ENCODE measurements around the gene CTSC. TPM values are rescaled to one million over a fixed set of nuclear protein-coding genes. Genes with fewer than 3 reads are reported as not detected.

Gene CTSC
- polyA plus RNA-seq, 1 donor from 2014 or later, result 5.2 TPM

- no peaks in the 10 kb centered on the region for H3K36me3 ChIP-seq (ENCODE audit: insufficient read depth, low read length)
- no peak overlapping the region for H3K27ac ChIP-seq (ENCODE audit: low read length)
- TF ChIP-seq MXI1 (conservative IDR thresholded peaks at IDR 0.05; ENCODE audit: poor library complexity, severe bottlenecking), result no peak
- TF ChIP-seq EZH2 (IDR thresholded peaks at IDR 0.05; ENCODE audit: borderline replicate concordance, insufficient read depth, low read length, poor library complexity, severe bottlenecking), result no peak
- TF ChIP-seq SMC3 (conservative IDR thresholded peaks at IDR 0.05; ENCODE audit: poor library complexity), result no peak
- no peak for TF ChIP-seq RAD21 (conservative IDR thresholded peaks at IDR 0.05)
- H4K20me1 ChIP-seq (ENCODE audit: insufficient read depth), result no peaks in the 10 kb centered on the region
- H3K27me3 ChIP-seq (ENCODE audit: insufficient read depth, low read depth, low read length), result no peaks in the 10 kb centered on the region
- H3K9me2 ChIP-seq (ENCODE audit: insufficient read depth, low read length), result no peaks in the 10 kb centered on the region
- H3K9me3 ChIP-seq (ENCODE audit: low read length), result no peaks in the 10 kb centered on the region
- H3K9ac ChIP-seq (ENCODE audit: low read length), result no peak overlapping the region
- H3K4me2 ChIP-seq (ENCODE audit: low read length), result no peak overlapping the region
- no peak overlapping the region for H2AFZ ChIP-seq (ENCODE audit: low read depth, low read length)
- H3K79me2 ChIP-seq (replicated peaks; ENCODE audit: insufficient read depth, low read length), result no peaks in the 10 kb centered on the region
- H3F3A ChIP-seq (ENCODE audit: insufficient read depth, low read length, poor library complexity, severe bottlenecking), result no peaks in the 10 kb centered on the region
- no peak overlapping the region for H3K4me3 ChIP-seq (ENCODE audit: low read length)
Observed at GRCh38 chr11:88252208-88252607, 85.3 kb downstream of the CTSC start.

GRCh38 chr11:88250566-88251242 lies 86.8 kb downstream of the CTSC start:
- no peak for TF ChIP-seq SMC3 (conservative IDR thresholded peaks at IDR 0.05; ENCODE audit: poor library complexity)
- no peak for TF ChIP-seq EZH2 (IDR thresholded peaks at IDR 0.05; ENCODE audit: borderline replicate concordance, insufficient read depth, low read length, poor library complexity, severe bottlenecking)
- no peak for TF ChIP-seq RAD21 (conservative IDR thresholded peaks at IDR 0.05)
- TF ChIP-seq TAF1 (IDR thresholded peaks at IDR 0.05; ENCODE audit: low read depth), result no peak
- no peak for TF ChIP-seq MXI1 (conservative IDR thresholded peaks at IDR 0.05; ENCODE audit: poor library complexity, severe bottlenecking)
- TF ChIP-seq EP300 (conservative IDR thresholded peaks at IDR 0.05; ENCODE audit: poor library complexity, severe bottlenecking), result no peak
- no peak for TF ChIP-seq REST (IDR thresholded peaks at IDR 0.05; ENCODE audit: borderline replicate concordance)
- TF ChIP-seq CTCF (IDR thresholded peaks at IDR 0.05; ENCODE audit: poor library complexity, severe bottlenecking), result no peak
- TF ChIP-seq POLR2AphosphoS5 (IDR thresholded peaks at IDR 0.05), result no peak

More at GRCh38 chr11:88250566-88251242, 86.8 kb downstream of the CTSC start:
- Histone ChIP-seq H3F3A (ENCODE audit: insufficient read depth, low read length, poor library complexity, severe bottlenecking) (no peaks in the 10 kb centered on the region), H3K4me3 (ENCODE audit: low read length) (no peak overlapping the region), H3K9ac (ENCODE audit: low read length) (no peak overlapping the region), H3K27me3 (ENCODE audit: insufficient read depth, low read depth, low read length) (no peaks in the 10 kb centered on the region), H3K4me2 (ENCODE audit: low read length) (no peak overlapping the region), H3K36me3 (ENCODE audit: insufficient read depth, low read length) (no peaks in the 10 kb centered on the region), H2AFZ (ENCODE audit: low read depth, low read length) (no peak overlapping the region), H3K9me2 (ENCODE audit: insufficient read depth, low read length) (no peaks in the 10 kb centered on the region), H3K27ac (ENCODE audit: low read length) (no peak overlapping the region), H3K9me3 (ENCODE audit: low read length) (no peaks in the 10 kb centered on the region), H4K20me1 (ENCODE audit: insufficient read depth) (no peaks in the 10 kb centered on the region), H3K79me2 (replicated peaks; ENCODE audit: insufficient read depth, low read length) (no peaks in the 10 kb centered on the region)
